GM19395 (cell line): Measurements from ENCODE around the gene RNF126.
"Not testable (repeated sequence)": the region's sequence is repeated elsewhere in the genome, so short reads cannot be mapped to it uniquely, and the experiment has no call there.

ENCODE experiments used
- ATAC-seq: cut with Tn5 transposase; IDR thresholded peaks from one replicate; pipeline ENCODE4 v1.9.1; 2021; ENCODE audit warnings: mild to moderate bottlenecking, moderate library complexity; ENCODE audit not compliant: unreplicated experiment

The RNF126 gene

GRCh38 chr19:662962-663681, at the start of gene RNF126:
TSS of gene RNF126 (minus strand) at chr19:663214. CDS start at chr19:663121, 93 bp downstream.
- ATAC-seq = peak; percentile 49

GRCh38 chr19:711254-711653, 48.2 kb upstream of the RNF126 start:
- no peak for ATAC-seq

GRCh38 chr19:710767-711166, 47.8 kb upstream of the RNF126 start:
- ATAC-seq = no peak

GRCh38 chr19:709965-710571, 47.1 kb upstream of the RNF126 start:
- ATAC-seq = no peak

- ATAC-seq = no peak
Observed at GRCh38 chr19:709196-709964, 46.4 kb upstream of the RNF126 start.

- ATAC-seq = no peak
Observed at GRCh38 chr19:708154-709143, 45.4 kb upstream of the RNF126 start, which contains the start of gene PALM. TSS of gene PALM (plus strand) at chr19:708935. CDS start at chr19:709147, 212 bp downstream.

GRCh38 chr19:704447-704741, 41.4 kb upstream of the RNF126 start:
- no peak for ATAC-seq

GRCh38 chr19:703651-704446, 40.8 kb upstream of the RNF126 start:
- no peak for ATAC-seq

GRCh38 chr19:703329-703650, 40.3 kb upstream of the RNF126 start:
- ATAC-seq = no peak

GRCh38 chr19:702847-703246, 39.8 kb upstream of the RNF126 start:
- ATAC-seq = not testable (repeated sequence)

GRCh38 chr19:699885-700284, 36.9 kb upstream of the RNF126 start:
- ATAC-seq = not testable (repeated sequence)

GRCh38 chr19:698529-698928, 35.5 kb upstream of the RNF126 start:
- ATAC-seq = not testable (repeated sequence)

GRCh38 chr19:695352-695949, 32.4 kb upstream of the RNF126 start, which contains the start of gene PRSS57:
TSS of gene PRSS57 (minus strand) at chr19:695452. CDS start at chr19:695430, 22 bp downstream.
- ATAC-seq = no peak

- no peak for ATAC-seq
Observed at GRCh38 chr19:694481-695351, 31.7 kb upstream of the RNF126 start.

- no peak for ATAC-seq
Observed at GRCh38 chr19:690203-690602, 27.2 kb upstream of the RNF126 start.

- ATAC-seq = no peak
Observed at GRCh38 chr19:688992-689391, 26.0 kb upstream of the RNF126 start.

- ATAC-seq = no peak
Observed at GRCh38 chr19:688214-688613, 25.2 kb upstream of the RNF126 start.

GRCh38 chr19:687569-688166, 24.7 kb upstream of the RNF126 start:
- ATAC-seq = no peak
